Body of pancreas (tissue), 4 donors: ENCODE results near the gene OR51B4. TPM values are rescaled to one million over a fixed set of nuclear protein-coding genes. Genes with fewer than 3 reads are reported as not detected.
"Not testable (repeated sequence)": the region's sequence is repeated elsewhere in the genome, so short reads cannot be mapped to it uniquely, and the experiment has no call there.

Experiments
- ATAC-seq: fragments of 150-250 bp; one replicate; pipeline ENCODE4 v1.9.1; 2016
- DNase-seq, 4 donors: peaks; one replicate each; pipeline ENCODE4 v3.0.0-alpha.2; 2019
- H3K27ac ChIP-seq, 4 donors: fragments of 200-600 bp; sonication (generic); 1 replicate in 3 of 4; 2 replicates in 1 of 4; pipeline versions ENCODE4 v1.5.1 to v1.6.1; 2016 to 2019; ENCODE audit warnings: mild to moderate bottlenecking in 1 of 4, mixed read lengths in 1 of 4, moderate library complexity in 1 of 4
- H3K27me3 ChIP-seq, 2 donors: fragments of 200-600 bp; sonication (generic); one replicate each; pipeline ENCODE4 v1.6.0; 2016; ENCODE audit warnings: mild to moderate bottlenecking in 1 of 2
- H3K36me3 ChIP-seq, 2 donors: fragments of 200-600 bp; sonication (generic); replicated peaks in 1 of 2; 2 replicates each; pipeline ENCODE4 v1.5.1; 2016; ENCODE audit warnings: low read depth in 2 of 2; ENCODE audit not compliant: insufficient read depth in 1 of 2
- H3K4me1 ChIP-seq: fragments of 200-600 bp; sonication (generic); one replicate; pipeline ENCODE4 v1.6.0; 2016
- H3K4me3 ChIP-seq, 2 donors: fragments of 200-600 bp; sonication (generic); 1 replicate in 1 of 2; 2 replicates in 1 of 2; pipeline ENCODE4 v1.5.1; 2016 to 2019
- H3K9me3 ChIP-seq, 3 donors: fragments of 200-600 bp; sonication (generic); 1 replicate in 2 of 3; 2 replicates in 1 of 3; pipeline ENCODE4 v1.5.1; 2016
- CTCF ChIP-seq, 7 experiments: fragments of 450-650 bp in 4 of 7; fragments of 200-600 bp in 3 of 7; sonication (generic) in 3 of 7; IDR thresholded peaks; one replicate each; pipeline ENCODE4 v1.5.1; 2016 to 2019; ENCODE audit warnings: antibody characterized with exemption in 7 of 7
- POLR2A ChIP-seq, 3 donors: fragments of 450-650 bp; IDR thresholded peaks; one replicate each; pipeline ENCODE4 v1.6.1; 2016; ENCODE audit warnings: antibody characterized with exemption in 3 of 3, mild to moderate bottlenecking in 2 of 3
- WGBS, 2 donors: methylation state at CpG; one replicate each; pipeline ENCODE4 v1.1.5; 2017; 5-methylcytosine and 5-hydroxymethylcytosine counted together
- intact Hi-C: fragments of 100-400 bp; cut with DNase I; formaldehyde crosslinking; loops from one replicate; pipeline ENCODE4 v1.15.1; 2023
- total RNA-seq, 2 donors: library from RNA; depleted of rRNA; stranded (reverse); fragments of >200 nt; gene quantifications; one replicate each; pipeline ENCODE4 v1.1.0, GENCODE V29; 2016

The OR51B4 gene
- total RNA-seq, 2 donors from 2014 or later, result 0.52 to 0.66 TPM

- H3K36me3 ChIP-seq, ATAC-seq, H3K27ac ChIP-seq, H3K4me1 ChIP-seq, H3K4me3 ChIP-seq, intact Hi-C loops, H3K9me3 ChIP-seq, H3K27me3 ChIP-seq, DNase-seq: not testable (repeated sequence)
- 78 to 80% methylated on average over 5 of the region's 5 CpGs for WGBS, 2 donors
Measured at GRCh38 chr11:5253440-5253839, 48.3 kb downstream of the OR51B4 start.

- WGBS, 2 donors, result 34 to 47% methylated on average over 1 of the region's 1 CpG
Measured at GRCh38 chr11:5252919-5253265, 48.9 kb downstream of the OR51B4 start.

GRCh38 chr11:5252192-5252918, 49.4 kb downstream of the OR51B4 start:
- TF ChIP-seq CTCF (IDR thresholded peaks at IDR 0.05) (no peak), POLR2A (IDR thresholded peaks at IDR 0.05) (no peak)
- DNase-seq, result no peak
- Histone ChIP-seq H3K27ac (no peak overlapping the region), H3K27me3 (no peaks in the 10 kb centered on the region), H3K4me3 (no peak overlapping the region), H3K9me3 (no peaks in the 10 kb centered on the region), H3K36me3 (no peaks in the 10 kb centered on the region), H3K4me1 (no peaks in the 10 kb centered on the region)
- intact Hi-C loops, result no loop called here
- no peak for ATAC-seq
- 64% methylated on average over 9 of the region's 9 CpGs for WGBS, 2 donors

More at GRCh38 chr11:5252919-5253265, 48.9 kb downstream of the OR51B4 start:
- TF ChIP-seq POLR2A (IDR thresholded peaks at IDR 0.05) (no peak), CTCF (IDR thresholded peaks at IDR 0.05) (no peak)
- intact Hi-C loops, result no loop called here
- ATAC-seq (no peak), DNase-seq (no peak)
- Histone ChIP-seq H3K9me3 (no peaks in the 10 kb centered on the region), H3K27me3 (no peaks in the 10 kb centered on the region), H3K4me3 (no peak overlapping the region), H3K27ac (no peak overlapping the region), H3K4me1 (no peaks in the 10 kb centered on the region), H3K36me3 (no peaks in the 10 kb centered on the region)

GRCh38 chr11:5251746-5252145, 50.0 kb downstream of the OR51B4 start:
- H3K4me3 ChIP-seq, result no peak overlapping the region
- no peak for DNase-seq
- no peak overlapping the region for H3K27ac ChIP-seq
- no peak for ATAC-seq
- intact Hi-C loops, result no loop called here
- 45 to 47% methylated on average over 2 of the region's 2 CpGs for WGBS, 2 donors
- H3K9me3 ChIP-seq, result no peaks in the 10 kb centered on the region
- TF ChIP-seq CTCF (IDR thresholded peaks at IDR 0.05) (no peak), POLR2A (IDR thresholded peaks at IDR 0.05) (no peak)
- no peaks in the 10 kb centered on the region for H3K36me3 ChIP-seq
- no peaks in the 10 kb centered on the region for H3K27me3 ChIP-seq
- no peaks in the 10 kb centered on the region for H3K4me1 ChIP-seq

Other genes with a start within 250 kb of the OR51B4 start
- gene OR52E2, start 242.3 kb downstream of the OR51B4 start, total RNA-seq, result not detected
- not detected for gene OR52E1, start 232.4 kb downstream of the OR51B4 start, total RNA-seq
- gene OR52A5, start 163.6 kb downstream of the OR51B4 start, total RNA-seq, result not detected
- gene OR52A1, start 147.2 kb downstream of the OR51B4 start, total RNA-seq, result not detected
- gene OR51V1, start 101.3 kb downstream of the OR51B4 start, total RNA-seq, result not detected
- 10 to 100 TPM in 1 of 2 donors, not detected in 1; 13.0 TPM for gene HBB, start 74.9 kb downstream of the OR51B4 start, total RNA-seq
- not detected for gene HBD, start 67.5 kb downstream of the OR51B4 start, total RNA-seq
- gene HBG1, start 52.1 kb downstream of the OR51B4 start, total RNA-seq, result not detected
- not detected for gene HBG2, start 47.2 kb downstream of the OR51B4 start, total RNA-seq
- gene HBE1, start 32.0 kb downstream of the OR51B4 start, total RNA-seq, result not detected
- under 1 TPM in 1 of 2 donors, not detected in 1; 0.78 TPM for gene OR51B2, start 22.4 kb upstream of the OR51B4 start, total RNA-seq
- not detected for gene OR51B5, start 41.6 kb upstream of the OR51B4 start, total RNA-seq
- not detected for gene OR51B6, start 49.6 kb upstream of the OR51B4 start, total RNA-seq
- gene OR51M1, start 81.9 kb upstream of the OR51B4 start, total RNA-seq, result not detected
- gene OR51Q1, start 120.2 kb upstream of the OR51B4 start, total RNA-seq, result not detected
- gene OR51I1, start 139.6 kb upstream of the OR51B4 start, total RNA-seq, result not detected
- not detected for gene OR51I2, start 147.4 kb upstream of the OR51B4 start, total RNA-seq
- not detected for gene OR52D1, start 186.7 kb upstream of the OR51B4 start, total RNA-seq
- gene UBQLN3, start 208.0 kb upstream of the OR51B4 start, total RNA-seq, result 1 to 10 TPM in 1 of 2 donors, not detected in 1; 1.3 TPM
- gene UBQLNL, start 214.8 kb upstream of the OR51B4 start, total RNA-seq, result 1 to 10 TPM in 1 of 2 donors, under 1 TPM in 1; 0.52 to 4.3 TPM
- 1 to 10 TPM in 1 of 2 donors, under 1 TPM in 1; 0.78 to 5.9 TPM for gene OR52H1, start 246.6 kb upstream of the OR51B4 start, total RNA-seq